Measurements from ENCODE around the gene CYGB.

The CYGB gene

DNA sequence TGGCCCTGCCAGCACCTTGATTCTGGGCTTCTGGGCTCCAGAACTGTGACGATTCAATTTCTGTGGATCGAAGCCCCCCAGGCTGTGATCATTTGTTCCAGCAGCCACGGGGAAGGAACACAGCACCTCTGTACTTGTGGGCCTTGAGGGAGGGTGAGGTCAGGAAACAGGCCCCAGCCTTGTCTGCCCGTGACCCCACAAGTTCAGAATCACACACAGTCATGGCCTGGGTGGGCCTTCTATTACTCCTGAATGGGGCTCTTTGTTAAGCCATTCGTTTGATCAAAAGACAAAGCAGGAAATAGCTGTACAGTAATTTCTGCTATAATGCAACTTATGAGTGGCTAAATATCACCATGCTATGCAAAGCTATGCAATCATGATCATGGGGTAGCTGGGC lies 38.1 kb upstream of the CYGB start:
- TF ChIP-seq, protein P1, sequence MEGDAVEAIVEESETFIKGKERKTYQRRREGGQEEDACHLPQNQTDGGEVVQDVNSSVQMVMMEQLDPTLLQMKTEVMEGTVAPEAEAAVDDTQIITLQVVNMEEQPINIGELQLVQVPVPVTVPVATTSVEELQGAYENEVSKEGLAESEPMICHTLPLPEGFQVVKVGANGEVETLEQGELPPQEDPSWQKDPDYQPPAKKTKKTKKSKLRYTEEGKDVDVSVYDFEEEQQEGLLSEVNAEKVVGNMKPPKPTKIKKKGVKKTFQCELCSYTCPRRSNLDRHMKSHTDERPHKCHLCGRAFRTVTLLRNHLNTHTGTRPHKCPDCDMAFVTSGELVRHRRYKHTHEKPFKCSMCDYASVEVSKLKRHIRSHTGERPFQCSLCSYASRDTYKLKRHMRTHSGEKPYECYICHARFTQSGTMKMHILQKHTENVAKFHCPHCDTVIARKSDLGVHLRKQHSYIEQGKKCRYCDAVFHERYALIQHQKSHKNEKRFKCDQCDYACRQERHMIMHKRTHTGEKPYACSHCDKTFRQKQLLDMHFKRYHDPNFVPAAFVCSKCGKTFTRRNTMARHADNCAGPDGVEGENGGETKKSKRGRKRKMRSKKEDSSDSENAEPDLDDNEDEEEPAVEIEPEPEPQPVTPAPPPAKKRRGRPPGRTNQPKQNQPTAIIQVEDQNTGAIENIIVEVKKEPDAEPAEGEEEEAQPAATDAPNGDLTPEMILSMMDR (IDR thresholded peaks at IDR 0.05; ENCODE audit: insufficient read depth, low read length, missing control alignments) = no peak
- ChIA-PET POLR2A (no interaction called here), CTCF (interaction anchor here (0.8 to 3.9 kb wide), 5 partner anchors 9 to 49 kb away, joined by 3 to 14 read pairs (median 4); partner anchors contain the start of gene ST6GALNAC2)
- DNase-seq (ENCODE audit: low read depth, low spot score) = no peak
- H3K4me3 ChIP-seq (ENCODE audit: low read depth, low read length) = no peak overlapping the region

DNA sequence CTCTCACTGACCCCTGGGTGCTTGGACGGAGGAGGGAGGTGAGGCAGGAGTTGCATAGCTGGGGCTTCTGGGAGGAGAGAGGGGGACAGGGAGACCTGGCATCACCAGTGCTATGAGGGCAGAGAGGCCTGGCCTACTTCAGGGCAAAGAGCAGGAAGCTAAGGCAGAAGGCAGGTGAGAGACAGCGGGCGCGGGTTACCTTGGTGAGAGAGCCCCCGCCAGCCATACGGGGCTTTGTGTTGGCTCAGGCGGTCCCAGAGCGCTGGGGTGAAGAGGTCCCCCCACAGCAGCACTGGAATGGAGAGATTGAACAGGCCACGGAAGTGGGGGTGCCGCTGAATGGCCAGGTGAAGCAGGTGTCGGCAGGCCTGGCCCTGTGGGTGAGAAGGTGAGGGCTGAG lies 36.7 kb upstream of the CYGB start:
- CTCF ChIA-PET = interaction anchor here (1.1 to 1.2 kb wide), 2 partner anchors 11 to 50 kb away, joined by 4 read pairs; partner anchors contain the start of gene ST6GALNAC2
- no peak for DNase-seq (ENCODE audit: low read depth, low spot score)
- POLR2A ChIA-PET = no interaction called here

DNA sequence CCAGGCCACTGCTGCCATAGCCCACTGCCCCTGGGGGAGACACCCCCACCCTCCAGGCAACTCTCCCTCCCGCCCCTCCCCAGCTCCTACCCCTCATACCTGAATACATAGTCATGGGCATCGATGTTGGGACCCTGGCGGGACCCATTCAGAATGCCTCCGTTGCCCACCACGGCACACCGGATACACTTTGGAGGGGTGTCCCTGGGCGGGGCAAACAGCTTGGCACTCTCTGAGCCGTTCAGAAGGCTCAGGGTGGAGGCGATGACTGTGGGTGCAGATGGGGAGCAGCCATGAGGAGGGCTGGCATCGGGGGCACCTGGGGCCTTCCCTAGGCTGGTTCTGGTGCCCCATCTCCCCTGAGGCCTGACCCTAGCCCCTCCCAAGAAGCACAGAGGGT lies 35.6 kb upstream of the CYGB start:
- POLR2A ChIA-PET = no interaction called here
- CTCF ChIA-PET = interaction anchor here (1.0 to 1.2 kb wide), 2 partner anchors 26 to 51 kb away, joined by 3 to 4 read pairs; no protein-coding TSS in a partner anchor
- TF ChIP-seq, protein P1 (IDR thresholded peaks at IDR 0.05; ENCODE audit: insufficient read depth, low read length, missing control alignments) = no peak
- H3K4me3 ChIP-seq (ENCODE audit: low read depth, low read length) = no peak overlapping the region
- DNase-seq (ENCODE audit: low read depth, low spot score) = no peak

More for the DNA sequence above, 36.7 kb upstream of the CYGB start:
- no peak overlapping the region for H3K4me3 ChIP-seq (ENCODE audit: low read depth, low read length)
- TF ChIP-seq, protein P1 (IDR thresholded peaks at IDR 0.05; ENCODE audit: insufficient read depth, low read length, missing control alignments) = no peak

DNA sequence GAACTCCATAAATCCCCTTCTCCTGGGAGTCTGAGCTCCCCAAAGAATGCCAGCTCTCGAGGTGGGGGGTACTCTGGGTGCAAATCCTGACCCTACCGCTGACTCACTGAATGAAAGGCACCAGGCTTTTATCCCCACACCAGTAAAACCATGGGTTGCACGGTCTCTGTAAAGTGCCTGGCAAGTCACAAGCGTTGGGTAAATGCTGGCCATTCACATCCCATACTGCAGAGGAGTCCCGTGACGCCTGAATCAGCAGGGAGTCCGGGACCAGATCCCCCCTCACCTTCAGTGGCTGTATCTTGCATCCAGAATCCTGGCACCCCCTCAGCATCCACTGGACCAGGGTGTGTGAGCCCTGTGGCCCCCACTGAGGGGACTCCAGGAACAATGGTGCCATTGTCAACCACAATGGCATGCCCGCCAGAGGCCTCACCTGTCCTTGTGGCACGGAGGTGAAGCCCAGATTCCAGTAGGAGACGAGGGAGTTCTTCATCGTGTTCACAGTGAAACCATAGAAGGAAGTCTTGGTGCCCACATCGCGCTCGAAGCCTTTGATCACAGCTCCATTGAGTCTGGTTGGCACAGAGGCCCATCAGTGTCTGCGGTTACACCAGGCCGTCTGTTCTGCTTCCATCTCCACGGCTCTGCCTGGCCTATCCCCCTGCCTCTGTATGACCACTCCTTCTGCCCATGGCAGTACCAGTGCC lies 34.8 kb upstream of the CYGB start:
- POLR2A ChIA-PET = no interaction called here
- CTCF ChIA-PET = interaction anchor here (1.9 kb wide), 1 partner anchor 52 kb away, joined by 5 read pairs; no protein-coding TSS in a partner anchor
- DNase-seq (ENCODE audit: low read depth, low spot score) = no peak
- H3K4me3 ChIP-seq (ENCODE audit: low read depth, low read length) = no peak overlapping the region
- TF ChIP-seq, protein P1 (IDR thresholded peaks at IDR 0.05; ENCODE audit: insufficient read depth, low read length, missing control alignments) = no peak

DNA sequence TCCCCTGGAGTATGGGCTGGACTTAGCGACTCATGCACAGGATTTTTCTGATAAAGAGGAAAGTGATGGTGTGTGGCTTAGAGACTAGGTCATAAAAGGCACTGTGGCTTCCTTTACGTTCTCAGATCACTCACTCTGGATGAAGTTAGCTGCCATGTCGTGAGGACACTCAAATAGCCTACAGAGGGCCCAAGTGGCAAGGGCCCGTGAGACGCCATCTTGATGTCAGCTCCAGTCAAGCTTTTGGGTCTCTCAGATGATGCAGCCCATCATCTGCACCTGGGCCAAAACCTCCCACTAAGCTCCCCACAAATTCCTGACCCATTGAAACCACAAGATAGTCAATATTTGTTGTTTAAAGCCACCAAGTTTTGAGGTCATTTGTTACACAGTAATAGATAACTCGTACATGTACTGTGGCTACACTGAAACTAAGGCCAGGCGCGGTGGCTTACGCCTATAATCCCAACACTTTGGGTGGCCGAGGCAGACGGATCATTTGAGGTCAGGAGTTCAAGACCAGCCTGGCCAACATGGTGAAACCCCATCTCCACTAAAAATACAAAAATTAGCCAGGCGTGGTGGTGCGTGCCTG lies 33.5 kb upstream of the CYGB start:
- TF ChIP-seq, protein P1 (IDR thresholded peaks at IDR 0.05; ENCODE audit: insufficient read depth, low read length, missing control alignments) = no peak
- ChIA-PET CTCF (interaction anchor here (1.0 to 1.9 kb wide), 2 partner anchors 13 to 53 kb away, joined by 3 to 5 read pairs; no protein-coding TSS in a partner anchor), POLR2A (no interaction called here)
- DNase-seq (ENCODE audit: low read depth, low spot score) = no peak
- no peak overlapping the region for H3K4me3 ChIP-seq (ENCODE audit: low read depth, low read length)

DNA sequence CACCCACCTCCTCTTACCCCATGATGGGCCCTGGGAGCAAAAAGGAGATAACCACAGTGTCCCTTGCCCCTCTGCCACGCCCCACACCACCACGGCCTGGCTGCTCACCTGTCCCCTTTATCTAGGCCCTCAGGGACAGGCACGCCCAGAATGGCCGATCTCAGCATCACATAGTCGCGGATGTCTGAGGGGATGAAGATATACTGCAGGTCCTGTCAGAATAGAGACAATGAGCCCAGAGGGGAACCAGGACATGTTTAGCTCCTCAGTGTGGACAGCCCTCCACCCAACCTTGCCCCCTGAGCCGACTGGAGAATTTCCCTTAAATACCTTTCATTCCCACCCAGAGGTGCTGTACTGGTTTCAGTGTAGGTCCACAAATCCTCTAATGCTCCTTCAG lies 32.9 kb upstream of the CYGB start:
- H3K4me3 ChIP-seq (ENCODE audit: low read depth, low read length) = no peak overlapping the region
- TF ChIP-seq, protein P1 (IDR thresholded peaks at IDR 0.05; ENCODE audit: insufficient read depth, low read length, missing control alignments) = no peak
- ChIA-PET POLR2A (no interaction called here), CTCF (interaction anchor here (1.0 to 1.6 kb wide), 2 partner anchors 12 to 54 kb away, joined by 3 to 4 read pairs; no protein-coding TSS in a partner anchor)
- DNase-seq (ENCODE audit: low read depth, low spot score) = no peak
